Panc1 (cell line): ENCODE measurements around the gene MAP6D1. TPM values are rescaled to one million over a fixed set of nuclear protein-coding genes. Genes with fewer than 3 reads are reported as not detected.

Experiments used
- ATAC-seq: fragments of 200-7000 bp; cut with Tn5 transposase; 2 replicates; pipeline ENCODE4 v1.9.1; 2020; ENCODE audit warnings: mild to moderate bottlenecking, moderate library complexity
- BruUV-seq: library from RNA; stranded (reverse); fragments of 400-500 nt; replicated peaks from 2 replicates; lab custom pipeline; 2021; lab: Mats Ljungman, UMichigan
- CTCF ChIA-PET: fragments of 300-600 bp; sonication (Branson Sonifier 250); formaldehyde crosslinking; loops from one replicate; lab custom pipeline; 2022; ENCODE audit warnings: antibody characterized with exemption; lab: Charles Lee
- POLR2A ChIA-PET: fragments of 300-600 bp; sonication (Branson Sonifier 250); formaldehyde crosslinking; loops from one replicate; lab custom pipeline; 2022; ENCODE audit warnings: antibody characterized with exemption; lab: Charles Lee
- DNase-seq: peaks from one replicate; pipeline ENCODE4 v3.0.0-alpha.2; 2010; ENCODE audit warnings: low read depth, low spot score
- H3K27ac ChIP-seq: 2 replicates; pipeline ENCODE4 v1.5.1; 2011; ENCODE audit warnings: mild to moderate bottlenecking, low read length, inconsistent platforms
- H3K27me3 ChIP-seq: fragments of 200-500 bp; sonication (Bioruptor generic); 2 replicates; pipeline ENCODE4 v1.6.0; 2014; ENCODE audit warnings: low read length, inconsistent platforms; ENCODE audit not compliant: control insufficient read depth, insufficient read depth
- H3K36me3 ChIP-seq: fragments of 200-500 bp; sonication (Bioruptor generic); 2 replicates; pipeline ENCODE4 v1.5.1; 2014; ENCODE audit warnings: inconsistent platforms, mild to moderate bottlenecking, low read length, moderate library complexity; ENCODE audit not compliant: control insufficient read depth, insufficient read depth
- H3K4me1 ChIP-seq: 2 replicates; pipeline ENCODE4 v1.5.1; 2011; ENCODE audit warnings: inconsistent platforms, mild to moderate bottlenecking, low read length, moderate library complexity; ENCODE audit not compliant: control insufficient read depth, insufficient read depth
- H3K4me3 ChIP-seq, 2 experiments: 2 replicates each; pipeline ENCODE4 v1.5.1; 2011 to 2012; ENCODE audit warnings: low read depth in 2 of 2, low read length in 2 of 2, mild to moderate bottlenecking in 2 of 2, inconsistent platforms in 1 of 2, moderate library complexity in 1 of 2
- H3K9me3 ChIP-seq: fragments of 200-500 bp; sonication (Bioruptor generic); 2 replicates; pipeline ENCODE4 v1.5.1; 2014; ENCODE audit warnings: low read depth, mild to moderate bottlenecking, inconsistent platforms, low read length, moderate library complexity; ENCODE audit not compliant: control insufficient read depth, insufficient read depth
- POLR2AphosphoS5 ChIP-seq: IDR thresholded peaks from 2 replicates; pipeline ENCODE4 v1.6.1; 2012; ENCODE audit warnings: mild to moderate bottlenecking, low read depth, low read length, moderate library complexity
- REST ChIP-seq, 2 experiments: IDR thresholded peaks; 2 replicates each; pipeline ENCODE4 v1.6.1; 2011 to 2012; ENCODE audit warnings: low read depth in 2 of 2, control low read depth in 1 of 2, low read length in 1 of 2, mild to moderate bottlenecking in 1 of 2, moderate library complexity in 1 of 2; ENCODE audit not compliant: insufficient read depth in 1 of 2
- SIN3A ChIP-seq: IDR thresholded peaks from 2 replicates; pipeline ENCODE4 v1.6.1; 2012; ENCODE audit warnings: low read depth, mild to moderate bottlenecking, low read length, moderate library complexity, borderline replicate concordance; ENCODE audit not compliant: insufficient read depth
- TCF7L2 ChIP-seq: IDR thresholded peaks from 2 replicates; pipeline ENCODE4 v1.6.1; 2011; ENCODE audit warnings: mild to moderate bottlenecking, low read depth, low read length, inconsistent platforms
- in situ Hi-C: cut with HindIII; loops from 2 replicates; pipeline ENCODE4 v1.10.0; 2016; ENCODE audit warnings: low sequenced_read_pairs, low pct_unique_long_range_greater_than_20kb
- intact Hi-C: fragments of 100-400 bp; cut with micrococcal nuclease; formaldehyde crosslinking; loops from one replicate; pipeline ENCODE4 v1.10.0; 2022; ENCODE audit not compliant: unreplicated experiment
- total RNA-seq: library from RNA; stranded (reverse); gene quantifications from one replicate; pipeline ENCODE4 v1.2.1, GENCODE V29; 2021; ENCODE audit not compliant: unreplicated experiment
- TF ChIP-seq, protein P1 (sequence below): fragments of 450-650 bp; IDR thresholded peaks from 2 replicates; pipeline ENCODE4 v1.5.1; 2017; ENCODE audit warnings: mild to moderate bottlenecking

MAP6D1 gene
- total RNA-seq, 1 experiment from 2014 or later, result 7.9 TPM

DNA sequence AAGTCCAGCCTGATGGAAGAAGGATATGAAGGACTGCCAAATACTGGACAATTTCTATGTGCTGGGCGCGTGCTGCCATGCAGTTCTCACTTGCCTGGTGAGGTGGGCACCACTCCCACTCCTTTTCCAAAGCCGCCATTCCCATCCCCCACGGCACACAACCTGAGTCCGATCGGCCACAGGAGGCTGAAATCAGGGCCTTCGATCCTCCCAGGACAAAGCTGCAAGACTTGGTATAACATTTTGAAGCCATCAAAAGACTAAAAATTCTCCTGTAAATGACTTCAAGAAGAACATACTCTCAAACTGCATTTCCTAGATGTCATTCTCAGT is 3.1 kb upstream of the MAP6D1 start:
- Histone ChIP-seq H3K9me3 (no peaks in the 10 kb centered on the region), H3K4me3 (no peak overlapping the region), H3K36me3 (no peaks in the 10 kb centered on the region), H3K27me3 (no peaks in the 10 kb centered on the region), H3K4me1 (peaks cover 17% of the 10 kb centered on the region), H3K27ac (no peak overlapping the region)
- in situ Hi-C loops (no loop called here), intact Hi-C loops (no loop called here)
- no TSS peak for BruUV-seq
- ChIA-PET CTCF (no interaction called here), POLR2A (no interaction called here)
- TF ChIP-seq POLR2AphosphoS5 (no peak), TCF7L2 (no peak), REST (IDR thresholded peaks at IDR 0.05; ENCODE audit: insufficient read depth in 1 of 2, low read depth in 2 of 2, low read length in 1 of 2) (no peak), SIN3A (no peak)
- TF ChIP-seq, protein P1, sequence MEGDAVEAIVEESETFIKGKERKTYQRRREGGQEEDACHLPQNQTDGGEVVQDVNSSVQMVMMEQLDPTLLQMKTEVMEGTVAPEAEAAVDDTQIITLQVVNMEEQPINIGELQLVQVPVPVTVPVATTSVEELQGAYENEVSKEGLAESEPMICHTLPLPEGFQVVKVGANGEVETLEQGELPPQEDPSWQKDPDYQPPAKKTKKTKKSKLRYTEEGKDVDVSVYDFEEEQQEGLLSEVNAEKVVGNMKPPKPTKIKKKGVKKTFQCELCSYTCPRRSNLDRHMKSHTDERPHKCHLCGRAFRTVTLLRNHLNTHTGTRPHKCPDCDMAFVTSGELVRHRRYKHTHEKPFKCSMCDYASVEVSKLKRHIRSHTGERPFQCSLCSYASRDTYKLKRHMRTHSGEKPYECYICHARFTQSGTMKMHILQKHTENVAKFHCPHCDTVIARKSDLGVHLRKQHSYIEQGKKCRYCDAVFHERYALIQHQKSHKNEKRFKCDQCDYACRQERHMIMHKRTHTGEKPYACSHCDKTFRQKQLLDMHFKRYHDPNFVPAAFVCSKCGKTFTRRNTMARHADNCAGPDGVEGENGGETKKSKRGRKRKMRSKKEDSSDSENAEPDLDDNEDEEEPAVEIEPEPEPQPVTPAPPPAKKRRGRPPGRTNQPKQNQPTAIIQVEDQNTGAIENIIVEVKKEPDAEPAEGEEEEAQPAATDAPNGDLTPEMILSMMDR, result no peak
- no peak for DNase-seq
- ATAC-seq, result no peak

DNA sequence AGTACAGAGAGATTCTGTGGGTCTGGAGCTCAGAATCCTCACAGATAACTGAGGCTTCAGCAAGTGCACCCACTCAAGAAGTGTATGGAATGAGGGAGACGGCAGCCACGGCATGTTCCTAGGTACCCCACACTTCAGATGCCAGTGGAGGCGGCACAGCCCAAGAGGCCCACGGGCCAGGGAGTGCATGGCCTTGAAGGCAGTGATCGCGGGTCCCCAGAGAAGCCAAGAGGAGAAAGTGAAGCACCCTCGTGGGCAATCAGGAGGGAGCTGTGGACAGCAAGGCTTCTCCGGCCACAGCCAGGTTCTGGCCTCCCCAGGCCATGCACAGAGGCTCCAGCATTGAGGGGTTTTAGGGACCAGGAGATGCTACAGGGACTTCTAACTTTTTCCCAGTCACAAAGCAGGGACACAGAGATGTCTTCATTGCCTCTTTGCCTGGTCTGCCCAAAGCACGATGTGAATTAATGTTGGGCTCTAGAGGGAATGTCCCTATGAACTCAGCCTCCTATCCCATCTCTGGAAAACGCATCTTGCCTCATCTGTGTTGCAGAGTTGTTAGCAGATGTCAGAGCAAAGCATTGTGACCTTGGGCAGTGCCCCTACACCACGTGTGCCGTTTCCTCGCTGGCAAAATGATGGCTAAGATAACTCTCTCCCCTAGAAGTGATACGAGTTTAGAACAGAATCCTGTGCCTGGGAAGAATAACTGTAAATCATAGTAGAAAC is 2.6 kb upstream of the MAP6D1 start:
- ATAC-seq, result no peak
- intact Hi-C loops, result no loop called here
- ChIA-PET POLR2A (no interaction called here), CTCF (no interaction called here)
- Histone ChIP-seq H3K4me3 (no peak overlapping the region), H3K9me3 (no peaks in the 10 kb centered on the region), H3K27ac (no peak overlapping the region), H3K36me3 (no peaks in the 10 kb centered on the region), H3K4me1 (peaks cover 17% of the 10 kb centered on the region), H3K27me3 (no peaks in the 10 kb centered on the region)
- DNase-seq, result no peak
- no peak for TF ChIP-seq SIN3A
- no TSS peak for BruUV-seq
- in situ Hi-C loops, result no loop called here
